Stimulated activated CD4-positive, alpha-beta T cell treated with anti-CD3 and anti-CD28 coated beads, Interleukin-12 subunit alpha, Interleukin-12 subunit beta, amount 100 ng/mL, for 24 hours (primary cell): Measurements from ENCODE around the gene ESRP2.
A peak's percentile ranks its signal among the peaks of the same experiment; 100 is the strongest.

Experiments used
- DNase-seq, 2 experiments: peaks; one replicate each; pipeline ENCODE4 v3.0.0-alpha.2; 2020; ENCODE audit warnings: low read depth in 2 of 2

ESRP2 gene

GRCh38 chr16:68235887-68236136 is at the start of gene ESRP2:
Gene ESRP2 (minus strand): TSS chr16:68236127. CDS start chr16:68236045, 82 bp downstream.
- no peak for DNase-seq

- DNase-seq: no peak
These were observed 49.8 kb upstream of the ESRP2 start for GRCh38 chr16:68285683-68286082.

GRCh38 chr16:68284847-68285246 is 48.9 kb upstream of the ESRP2 start:
- no peak for DNase-seq

DNA sequence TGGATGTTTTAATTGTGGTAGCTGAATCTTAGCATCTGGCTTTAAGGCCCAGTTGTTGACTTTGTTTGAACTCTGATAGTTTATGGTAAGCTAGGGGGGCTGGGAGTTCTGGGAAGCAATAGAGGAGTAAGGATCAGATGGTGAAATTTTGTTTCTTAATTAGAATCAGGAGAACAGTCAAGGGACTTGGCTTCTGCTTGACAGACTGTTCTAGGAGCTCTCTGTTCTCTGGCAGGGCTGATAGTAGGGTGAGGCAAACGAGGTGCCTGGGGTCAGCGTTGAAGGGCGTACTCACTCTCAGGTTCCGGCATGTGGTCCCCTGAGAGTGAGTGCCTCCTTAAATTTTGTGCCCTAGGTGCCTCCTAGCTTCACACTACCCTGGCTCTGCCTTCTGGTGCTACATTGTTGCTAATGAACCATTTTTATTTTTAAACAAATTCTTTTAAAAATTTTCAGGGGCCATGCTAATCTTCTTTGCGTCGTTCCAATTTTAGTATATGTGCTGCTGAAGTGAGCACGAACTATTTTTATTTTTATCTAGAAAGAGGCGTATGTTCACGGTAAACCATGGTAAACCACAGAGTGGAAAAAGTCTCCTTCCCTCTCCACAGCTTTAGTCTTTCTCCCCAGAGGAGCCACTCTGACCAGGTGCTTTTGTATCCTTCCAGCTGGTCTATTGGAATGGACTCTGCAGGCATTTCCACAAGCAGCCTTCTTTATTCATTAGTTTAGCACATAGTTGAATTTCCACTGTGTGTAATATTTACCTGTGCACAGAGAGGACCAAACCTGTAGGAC is 48.1 kb upstream of the ESRP2 start:
- DNase-seq: no peak

GRCh38 chr16:68283346-68283745 is 47.4 kb upstream of the ESRP2 start:
- no peak for DNase-seq

- no peak for DNase-seq
These were observed 46.1 kb upstream of the ESRP2 start for GRCh38 chr16:68282064-68282452.

DNA sequence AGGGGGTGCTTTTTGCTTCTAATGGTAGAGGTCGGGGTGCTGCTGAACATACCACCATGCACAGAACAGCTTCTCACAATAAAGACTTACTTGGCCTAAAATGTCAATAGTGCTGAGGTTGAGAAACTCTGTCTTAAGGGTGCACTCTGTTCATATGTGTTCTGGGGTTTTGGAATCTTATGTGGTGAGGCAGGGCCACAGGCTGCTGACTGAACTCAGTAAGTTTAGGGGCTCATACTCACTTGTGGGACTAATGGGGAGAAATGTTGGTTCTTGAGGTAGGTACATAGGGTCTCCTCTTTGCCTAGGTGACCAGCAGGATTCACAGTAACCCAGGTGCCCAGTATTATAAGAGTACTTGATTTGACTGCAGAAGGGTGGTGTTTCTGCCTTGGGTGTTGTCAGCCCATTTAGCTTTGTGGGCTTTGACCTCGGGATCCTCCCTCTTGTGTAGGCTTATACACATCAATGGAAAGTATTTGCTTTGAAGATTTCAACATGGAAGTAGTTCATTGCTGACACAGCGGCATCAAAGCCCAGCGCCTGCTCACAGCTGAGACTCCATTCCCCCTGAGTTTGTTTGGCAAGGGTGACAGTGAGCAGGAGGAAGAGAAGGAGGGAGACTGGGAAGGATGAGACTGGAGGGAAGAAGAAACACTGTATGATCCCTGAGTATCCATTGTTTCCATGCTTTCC is 45.6 kb upstream of the ESRP2 start:
- no peak for DNase-seq

GRCh38 chr16:68279726-68280558 is 44.0 kb upstream of the ESRP2 start:
- DNase-seq: no peak

DNA sequence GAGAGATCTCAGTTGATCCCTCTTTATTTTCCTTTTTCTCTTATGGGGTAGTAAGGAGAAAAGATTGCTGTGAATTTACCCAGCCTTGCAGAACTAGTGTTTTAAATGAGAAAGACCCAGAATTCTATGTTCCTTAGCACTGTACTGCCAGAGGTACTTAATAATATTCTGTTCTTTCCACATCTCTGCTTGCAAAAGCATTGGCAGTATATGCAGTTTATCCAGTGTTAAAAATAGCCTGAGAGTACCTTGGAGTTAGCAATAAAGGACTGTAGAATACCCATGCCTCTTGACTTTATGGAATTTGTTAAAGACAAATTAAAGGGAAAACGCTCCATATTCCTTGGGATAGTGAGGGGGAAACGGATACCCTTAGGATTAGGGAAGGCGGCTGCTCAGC is 40.3 kb upstream of the ESRP2 start:
- DNase-seq: no peak

DNA sequence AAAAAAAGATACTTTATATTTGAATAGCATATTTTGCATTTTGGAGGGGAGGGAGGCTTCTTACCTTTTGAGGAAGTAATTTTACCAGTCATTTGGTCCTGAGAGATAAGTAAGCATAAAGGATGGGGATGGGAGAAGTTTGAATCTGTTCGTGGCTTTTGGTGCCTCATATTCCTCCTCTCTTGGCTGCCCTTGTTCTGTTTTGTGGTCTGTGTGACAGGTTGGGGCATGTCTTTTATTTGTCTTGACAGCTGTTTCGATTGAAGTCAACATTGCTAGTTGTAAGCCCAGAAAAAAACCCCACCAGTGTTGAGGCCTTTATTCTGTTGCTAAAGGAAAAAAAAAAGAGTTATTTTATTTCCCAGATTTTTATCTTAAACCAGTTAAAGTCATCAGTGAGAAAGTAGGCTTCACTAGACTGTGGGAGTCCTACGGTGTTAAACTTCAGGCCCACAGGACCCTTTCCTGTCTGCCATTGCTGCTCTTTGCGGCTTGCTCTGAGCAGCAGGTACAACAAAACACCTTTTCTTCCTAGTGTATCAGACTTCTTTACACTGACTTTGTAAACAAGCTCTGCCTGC is 39.8 kb upstream of the ESRP2 start:
- DNase-seq: no peak

- no peak for DNase-seq
These were observed 38.5 kb upstream of the ESRP2 start for GRCh38 chr16:68274441-68274840.

DNA sequence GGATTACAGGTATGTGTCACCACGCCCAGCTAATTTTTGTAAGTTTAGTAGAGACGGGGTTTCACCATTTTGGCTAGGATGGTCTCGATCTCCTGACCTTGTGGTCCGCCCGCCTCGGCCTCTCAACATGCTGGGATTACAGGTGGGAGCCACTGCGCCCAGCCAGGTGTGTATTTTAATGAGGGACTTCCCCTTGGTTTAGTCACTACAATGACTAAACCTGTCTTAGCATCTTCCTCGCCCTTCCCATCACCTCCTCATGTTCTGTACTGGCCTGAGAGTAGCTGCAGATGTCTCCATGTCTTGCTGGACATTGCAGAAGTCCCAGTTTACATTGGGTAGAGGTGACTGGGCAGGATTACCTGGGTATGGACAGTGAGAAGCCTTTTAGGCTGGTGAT is 38.0 kb upstream of the ESRP2 start:
- no peak for DNase-seq

GRCh38 chr16:68273459-68273858 is 37.5 kb upstream of the ESRP2 start:
- no peak for DNase-seq

DNA sequence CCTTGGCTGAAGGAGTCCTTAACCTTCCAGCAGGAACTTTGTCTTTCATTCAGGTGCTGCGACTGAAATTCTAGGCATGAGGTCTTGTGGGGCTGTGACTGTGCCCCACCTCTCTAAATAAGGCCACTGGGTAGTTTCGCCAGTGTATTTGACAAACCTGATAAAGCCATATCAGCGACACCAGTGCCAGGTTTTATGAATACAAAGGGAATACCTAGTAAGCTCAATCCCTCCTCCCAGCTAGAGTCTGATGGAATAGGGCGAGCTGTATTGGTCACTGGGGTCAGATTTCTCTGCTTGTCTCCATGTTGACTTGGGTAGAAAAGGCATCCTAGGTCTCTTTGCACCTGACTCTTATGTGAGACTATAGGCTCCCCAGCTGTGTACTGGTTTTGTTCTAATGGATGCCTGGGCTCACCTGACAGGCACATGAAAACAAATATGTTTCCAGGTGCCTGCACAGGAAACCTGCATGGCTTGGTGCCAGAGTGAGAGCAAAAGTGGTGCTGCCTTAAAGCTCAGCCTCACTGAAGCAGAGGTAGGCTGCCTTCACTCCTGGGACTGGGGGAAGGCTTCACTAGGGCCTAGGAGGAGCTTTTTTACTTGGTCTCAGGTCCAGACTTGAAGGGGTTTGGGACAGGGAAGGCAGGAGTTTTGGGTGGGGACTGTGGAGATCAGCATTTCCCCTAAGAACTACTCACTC is 36.7 kb upstream of the ESRP2 start:
- no peak for DNase-seq

- DNase-seq: no peak
These were observed 34.4 kb upstream of the ESRP2 start for GRCh38 chr16:68270353-68270752.

DNA sequence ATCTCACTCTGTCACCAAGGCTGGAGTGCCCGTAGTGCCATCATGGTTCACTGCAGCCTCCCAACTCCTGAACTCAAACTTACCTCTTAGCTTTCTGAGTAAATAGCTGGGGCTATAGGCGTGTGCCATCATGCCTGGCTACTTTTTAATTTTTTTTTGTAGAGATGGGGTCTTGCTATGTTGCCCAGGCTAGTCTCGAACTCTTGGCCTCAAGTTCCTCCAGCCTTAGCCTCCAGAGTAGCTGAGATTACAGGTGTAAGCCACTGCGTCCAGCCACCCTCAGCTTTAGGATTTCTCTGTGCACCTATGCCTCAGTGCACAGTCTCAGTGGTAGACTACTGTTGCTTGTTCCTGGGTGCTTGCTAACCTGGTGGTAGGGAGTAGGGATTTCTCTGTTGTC is 33.9 kb upstream of the ESRP2 start:
- DNase-seq: no peak

GRCh38 chr16:68267612-68268405 is 31.9 kb upstream of the ESRP2 start:
- DNase-seq: no peak

DNA sequence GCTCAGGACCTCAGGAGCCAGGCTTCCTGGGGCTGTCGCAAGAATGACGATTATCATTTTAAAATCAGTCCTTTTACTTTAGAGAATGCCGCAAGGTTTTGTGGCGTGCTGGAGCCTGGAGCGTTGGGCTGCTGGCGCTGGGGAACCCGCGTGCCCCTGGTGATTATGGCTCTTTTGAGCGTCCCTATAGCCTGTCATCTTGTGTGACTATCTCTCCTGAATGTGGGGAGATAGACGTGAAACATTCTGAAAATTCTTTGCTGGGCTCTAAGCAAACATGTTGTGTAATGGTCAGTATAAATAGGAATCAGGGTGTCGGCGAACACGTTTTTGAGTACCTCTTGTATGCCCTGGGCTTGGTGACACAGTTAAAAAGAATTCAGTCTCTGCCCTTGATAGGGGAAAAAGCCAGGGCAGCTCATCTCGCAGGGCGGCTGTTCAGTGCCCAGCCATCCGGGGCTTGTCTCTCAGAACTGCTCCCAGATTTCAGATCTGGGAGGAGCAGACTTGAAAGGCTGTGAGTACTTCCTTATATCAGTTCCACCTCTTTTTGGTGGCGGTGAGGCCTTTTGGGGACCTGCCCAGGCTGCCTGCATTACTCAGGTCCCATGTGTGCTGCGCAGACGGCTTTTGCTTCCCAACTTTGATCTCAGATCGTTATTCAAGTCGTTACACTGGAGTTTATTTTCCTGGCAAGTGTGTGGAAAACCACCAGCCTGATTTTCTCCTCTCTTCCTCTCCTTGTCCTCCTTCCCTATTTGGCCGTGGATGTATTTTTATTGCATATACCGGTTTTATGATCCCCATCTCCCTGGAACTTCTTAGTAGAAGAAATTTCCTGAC is 29.4 kb upstream of the ESRP2 start:
- DNase-seq: peak in 1 of 2 experiments; percentile 45

DNA sequence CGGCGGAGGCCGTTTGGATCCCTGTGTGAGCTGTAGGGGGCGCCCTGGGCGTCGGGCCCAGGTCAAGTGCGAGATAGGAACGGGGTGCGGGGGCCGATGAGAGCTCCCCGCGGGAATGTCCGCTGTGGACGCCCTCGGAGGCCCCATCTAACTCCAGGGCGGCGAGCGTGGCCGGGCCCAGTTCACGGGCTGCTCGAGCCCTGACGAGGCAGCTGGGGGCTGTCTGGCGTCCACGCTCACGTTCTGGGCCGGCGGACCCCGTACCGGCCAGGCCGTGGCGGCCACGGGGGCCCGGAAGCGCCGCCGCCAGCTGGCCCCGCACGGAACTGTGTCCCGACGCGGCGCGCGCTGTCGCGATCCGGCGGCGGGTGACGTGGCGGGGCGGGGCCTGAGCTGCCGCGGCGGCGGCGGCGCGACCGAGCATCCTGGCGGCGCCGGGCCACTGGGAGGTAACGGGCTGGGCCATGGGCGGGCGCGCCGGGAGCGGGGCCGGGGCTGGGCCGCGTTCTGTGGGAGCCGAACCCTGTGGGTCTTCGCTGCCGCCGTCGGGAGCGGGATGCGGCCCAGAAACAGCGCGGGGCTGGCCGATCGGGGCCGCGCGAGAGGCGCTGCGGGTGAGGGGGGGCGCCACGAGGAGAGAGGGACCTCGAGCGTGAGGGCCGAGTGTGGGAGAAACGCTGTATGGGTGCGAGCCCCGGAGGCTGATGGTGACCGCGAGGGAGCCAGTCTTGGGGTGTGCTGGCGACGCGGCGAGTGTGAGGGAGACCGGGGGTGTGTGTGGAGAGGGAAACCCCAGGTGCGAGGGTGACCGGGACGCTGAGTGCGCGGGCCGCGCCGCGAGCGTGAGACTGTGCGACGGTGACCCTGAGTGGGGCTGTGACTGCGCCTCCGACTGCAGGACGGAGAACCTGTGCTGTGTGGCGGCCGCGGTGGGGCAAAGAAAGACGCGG is 28.5 kb upstream of the ESRP2 start, which contains the start of gene SLC7A6:
Gene SLC7A6 (plus strand): TSS at position 399 of the 950 bp plus-strand sequence. CDS start 10,201 bp downstream, outside the sequence.
- DNase-seq: peak; percentile 73 to 83
